ENCODE data around the gene KLHDC8A.
"Not testable (repeated sequence)": the region's sequence is repeated elsewhere in the genome, so short reads cannot be mapped to it uniquely, and the experiment has no call there.

KLHDC8A gene

DNA sequence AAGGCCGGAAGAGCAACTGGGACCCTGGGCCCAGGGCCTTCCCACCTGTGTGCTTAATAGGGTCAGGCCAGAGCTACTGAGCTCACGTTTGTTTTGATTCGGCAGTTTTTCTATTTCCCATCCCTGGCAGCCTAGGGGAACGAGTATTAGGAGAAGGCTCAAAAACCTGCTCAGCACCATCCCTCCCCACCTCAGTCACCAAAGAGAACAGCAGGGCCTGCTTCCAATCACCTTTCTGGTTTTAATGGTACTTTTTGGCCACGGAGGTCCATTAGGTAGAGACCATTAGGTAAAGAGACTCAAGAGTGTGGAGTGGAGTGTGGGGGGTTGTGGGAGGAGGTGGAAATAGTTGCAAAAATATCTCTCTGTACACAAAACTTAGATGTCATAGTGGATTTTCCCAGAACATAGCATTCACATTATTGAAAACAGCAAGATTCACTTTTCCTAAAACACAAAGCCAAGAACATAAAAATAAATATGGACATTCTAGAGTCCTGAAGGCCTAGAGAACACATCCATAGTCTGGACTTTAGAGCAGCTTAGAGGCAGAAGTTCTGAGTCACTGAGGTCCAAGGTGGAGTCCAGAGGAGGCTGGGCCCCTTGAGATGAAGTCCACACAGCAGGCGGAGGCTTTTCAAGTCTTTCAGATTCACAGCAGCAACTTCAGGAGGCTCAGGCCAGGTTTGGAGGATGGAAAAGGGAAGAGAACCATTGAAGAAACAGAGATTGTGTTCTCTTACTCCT is 54.7 kb downstream of the KLHDC8A start:
- Mint-ChIP-seq H3K4me3 (no peak overlapping the region), H3K4me1 (ENCODE audit: low read depth in 2 of 2) (peaks cover 18 to 20% of the 10 kb centered on the region in 2 donors), H3K36me3 (ENCODE audit: insufficient read depth) (peaks cover 46% of the 10 kb centered on the region), H3K27me3 (no peaks in the 10 kb centered on the region), H3K9me3 (no peaks in the 10 kb centered on the region), H3K27ac (peak overlapping the region; percentile 33 to 75)
- ATAC-seq (replicated peaks) (no peak), DNase-seq (no peak)

- Mint-ChIP-seq H3K36me3 (ENCODE audit: insufficient read depth) (peaks cover 39% of the 10 kb centered on the region), H3K4me1 (ENCODE audit: low read depth in 2 of 2) (peaks cover 25 to 27% of the 10 kb centered on the region in 2 donors), H3K27ac (no peak overlapping the region), H3K4me3 (no peak overlapping the region), H3K9me3 (no peaks in the 10 kb centered on the region), H3K27me3 (no peaks in the 10 kb centered on the region)
- DNase-seq (no peak), ATAC-seq (replicated peaks) (no peak)
These were observed 55.4 kb downstream of the KLHDC8A start for GRCh38 chr1:205301205-205301821.

DNA sequence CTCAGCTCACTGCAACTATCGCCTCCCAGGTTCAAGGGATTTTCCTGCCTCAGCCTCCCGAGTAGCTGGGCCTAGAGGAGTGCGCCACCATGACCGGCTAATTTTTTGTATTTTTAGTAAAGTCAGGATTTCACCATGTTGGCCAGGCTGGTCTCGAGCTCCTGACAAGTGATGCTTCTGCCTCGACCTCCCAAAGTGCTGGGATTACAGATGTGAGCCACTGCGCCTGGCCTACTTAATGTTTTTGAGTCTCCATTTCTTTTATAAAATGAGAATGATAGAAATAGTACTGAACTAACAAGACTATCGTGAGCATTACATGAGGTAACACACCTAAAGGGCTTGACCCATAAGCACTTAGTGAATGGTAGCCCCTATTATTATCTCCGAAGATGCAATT is 56.6 kb downstream of the KLHDC8A start:
- DNase-seq (no peak), ATAC-seq (replicated peaks) (no peak)
- Mint-ChIP-seq H3K4me1 (ENCODE audit: low read depth in 2 of 2) (peaks cover 31 to 36% of the 10 kb centered on the region in 2 donors), H3K27me3 (no peaks in the 10 kb centered on the region), H3K4me3 (no peak overlapping the region), H3K9me3 (no peaks in the 10 kb centered on the region), H3K36me3 (ENCODE audit: insufficient read depth) (peaks cover 28% of the 10 kb centered on the region), H3K27ac (peak overlapping the region; percentile 22 to 41)

DNA sequence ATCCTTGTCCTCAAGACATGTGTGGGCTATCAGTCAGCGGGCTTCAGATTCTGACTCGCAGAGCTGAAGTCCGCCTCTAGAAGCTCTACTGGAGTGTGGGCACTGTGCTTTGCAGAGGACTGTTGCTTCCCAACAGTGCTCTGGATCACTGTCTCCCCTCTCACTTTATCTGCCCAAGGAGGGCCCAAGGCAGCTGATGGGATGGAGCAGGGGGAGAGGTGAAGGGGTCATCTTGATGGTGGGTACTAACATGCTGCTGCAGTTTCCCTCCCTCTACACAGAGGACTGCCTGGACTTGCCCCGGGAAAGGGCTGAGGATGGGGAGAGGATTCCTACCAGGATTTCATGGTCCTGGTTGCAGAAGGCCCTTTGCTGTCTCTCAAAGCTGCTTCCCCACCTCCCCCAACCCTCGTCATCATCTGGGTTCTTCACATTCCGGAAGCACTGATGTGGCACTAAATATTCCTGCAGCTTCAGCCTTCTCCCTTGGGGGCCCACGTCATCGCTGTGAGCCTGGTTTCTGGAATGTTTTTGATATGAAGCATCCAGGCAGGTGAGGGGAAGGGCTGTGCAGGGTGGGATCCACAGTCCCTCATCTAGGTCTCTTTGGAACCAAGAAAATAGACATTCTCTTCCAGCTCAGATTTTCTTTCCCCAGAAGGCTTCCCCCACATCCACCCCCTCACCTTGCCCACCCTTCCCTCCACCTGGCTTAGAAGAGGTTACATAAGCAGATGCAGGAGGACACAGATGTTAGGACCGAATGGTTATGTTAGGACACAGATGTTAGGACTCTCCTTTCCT is 58.3 kb downstream of the KLHDC8A start:
- Mint-ChIP-seq H3K4me1 (ENCODE audit: low read depth in 2 of 2) (peaks cover 34 to 48% of the 10 kb centered on the region in 2 donors), H3K27me3 (no peaks in the 10 kb centered on the region), H3K27ac (peak overlapping the region; percentile 10 to 68), H3K4me3 (no peak overlapping the region), H3K9me3 (no peaks in the 10 kb centered on the region), H3K36me3 (ENCODE audit: insufficient read depth) (peaks cover 16% of the 10 kb centered on the region)
- DNase-seq (no peak), ATAC-seq (replicated peaks) (no peak)

DNA sequence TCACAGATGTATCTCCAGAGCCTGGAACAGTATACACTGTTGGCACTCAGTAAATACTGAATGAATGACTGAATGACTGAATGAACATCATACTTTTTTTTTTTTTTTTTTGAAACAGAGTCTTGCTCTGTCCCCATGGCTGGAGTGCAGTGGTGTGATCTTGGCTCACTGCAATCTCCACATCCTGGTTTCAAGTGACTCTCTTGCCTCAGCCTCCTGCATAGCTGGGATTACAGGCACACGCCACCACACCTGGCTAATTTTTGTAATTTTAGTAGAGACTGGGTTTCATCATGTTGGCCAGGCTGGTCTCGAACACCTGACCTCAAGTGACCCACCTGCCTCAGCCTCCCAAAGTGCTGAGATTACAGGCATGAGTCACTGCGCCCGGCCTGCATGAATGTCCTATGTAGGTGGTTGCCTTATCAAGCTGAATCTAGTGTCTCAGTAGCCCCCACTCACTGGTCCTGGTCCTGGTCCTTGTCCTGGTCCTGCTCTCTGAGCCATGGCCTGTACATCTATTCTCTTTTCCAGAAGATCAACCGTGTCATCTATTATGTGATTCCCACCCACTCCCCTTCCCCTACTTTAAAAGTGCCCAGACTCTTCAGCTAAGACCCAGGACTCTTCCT is 59.1 kb downstream of the KLHDC8A start:
- not testable (repeated sequence) for DNase-seq; H3K27me3 Mint-ChIP-seq; H3K9me3 Mint-ChIP-seq; H3K4me3 Mint-ChIP-seq; ATAC-seq (replicated peaks)
- peaks cover 35 to 56% of the 10 kb centered on the region in 2 donors for H3K4me1 Mint-ChIP-seq (ENCODE audit: low read depth in 2 of 2)
- H3K27ac Mint-ChIP-seq, result peak overlapping the region; percentile 67 to 68
- H3K36me3 Mint-ChIP-seq (ENCODE audit: insufficient read depth), result peaks cover 16% of the 10 kb centered on the region

GRCh38 chr1:205296154-205296553 is 60.6 kb downstream of the KLHDC8A start:
- H3K27me3 Mint-ChIP-seq, result no peaks in the 10 kb centered on the region
- no peak for ATAC-seq (replicated peaks)
- DNase-seq, result no peak

DNA sequence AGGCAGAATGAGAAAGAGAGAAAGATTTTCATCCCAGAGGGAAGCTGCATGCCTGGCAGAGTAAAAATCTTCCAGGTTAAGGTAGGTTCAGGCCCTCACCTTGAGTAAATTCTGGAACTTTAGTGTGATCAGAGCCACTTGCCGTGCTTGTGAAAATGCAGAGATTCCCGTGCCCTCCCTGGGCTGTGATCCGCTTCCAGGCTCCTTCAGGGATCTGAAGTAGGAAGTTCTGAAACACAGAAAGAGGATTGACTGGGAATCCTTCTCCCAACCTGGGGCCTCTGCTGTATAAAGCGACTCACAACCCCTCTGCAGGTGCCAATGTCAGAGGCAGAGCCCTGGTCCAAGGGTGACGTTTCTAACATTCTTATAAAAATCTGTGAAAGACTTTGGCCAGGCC is 61.8 kb downstream of the KLHDC8A start:
- ATAC-seq (replicated peaks), result no peak
- Mint-ChIP-seq H3K4me1 (ENCODE audit: low read depth in 2 of 2) (peaks cover 37 to 63% of the 10 kb centered on the region in 2 donors), H3K36me3 (ENCODE audit: insufficient read depth) (peaks cover 4% of the 10 kb centered on the region), H3K27me3 (no peaks in the 10 kb centered on the region), H3K9me3 (no peaks in the 10 kb centered on the region), H3K27ac (peak overlapping the region; percentile 46 to 52), H3K4me3 (no peak overlapping the region)
- DNase-seq, result no peak

More at GRCh38 chr1:205296154-205296553, 60.6 kb downstream of the KLHDC8A start:
- peaks cover 37 to 61% of the 10 kb centered on the region in 2 donors for H3K4me1 Mint-ChIP-seq (ENCODE audit: low read depth in 2 of 2)
- peak overlapping the region in 1 of 2 donors; percentile 67 for H3K27ac Mint-ChIP-seq
- H3K9me3 Mint-ChIP-seq, result no peaks in the 10 kb centered on the region
- peaks cover 7% of the 10 kb centered on the region for H3K36me3 Mint-ChIP-seq (ENCODE audit: insufficient read depth)
- H3K4me3 Mint-ChIP-seq, result peak overlapping the region in 1 of 2 donors; percentile 57

DNA sequence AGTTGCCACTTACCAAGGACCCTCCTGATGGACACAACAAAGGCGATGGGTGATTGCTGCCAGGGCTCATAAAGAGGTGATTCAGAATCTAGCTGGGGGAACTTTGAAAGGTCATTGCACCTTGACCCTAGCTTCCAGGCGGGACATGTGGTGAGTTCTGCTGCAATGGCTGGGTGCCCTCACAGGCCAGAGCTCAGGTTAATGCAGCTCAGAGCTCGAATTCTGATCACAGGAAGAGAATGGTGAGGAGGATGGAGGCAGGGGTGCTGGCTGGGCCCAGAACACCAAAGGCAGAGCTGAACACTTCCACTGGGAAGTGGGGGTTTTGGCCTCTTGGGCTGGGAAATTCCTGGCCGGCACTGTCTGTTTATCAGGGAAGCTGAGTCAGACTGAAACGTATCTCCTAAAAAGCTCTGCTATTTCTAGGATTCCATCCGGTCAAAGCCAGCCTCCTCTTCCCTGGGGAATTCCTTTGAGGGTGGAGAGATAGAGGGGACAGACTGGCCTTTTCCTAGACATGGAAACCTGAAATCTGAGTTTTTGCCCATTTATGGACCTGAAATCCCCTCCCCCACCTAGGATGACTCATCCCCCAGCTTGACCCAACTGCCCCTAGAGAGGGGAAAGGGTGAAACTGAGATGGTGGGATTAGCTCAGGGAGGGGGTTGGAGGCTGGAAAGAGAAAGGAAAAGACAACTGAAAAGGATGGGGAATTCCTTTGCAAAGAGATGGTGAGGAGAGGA is 62.4 kb downstream of the KLHDC8A start:
- Mint-ChIP-seq H3K4me1 (ENCODE audit: low read depth in 2 of 2) (peaks cover 39 to 67% of the 10 kb centered on the region in 2 donors), H3K4me3 (no peak overlapping the region), H3K27me3 (no peaks in the 10 kb centered on the region), H3K9me3 (no peaks in the 10 kb centered on the region), H3K36me3 (ENCODE audit: insufficient read depth) (peaks cover 4% of the 10 kb centered on the region), H3K27ac (peak overlapping the region; percentile 46 to 73)
- ATAC-seq (replicated peaks), result no peak
- no peak for DNase-seq

- peaks cover 10% of the 10 kb centered on the region for H3K36me3 Mint-ChIP-seq (ENCODE audit: insufficient read depth)
- peaks cover 42 to 67% of the 10 kb centered on the region in 2 donors for H3K4me1 Mint-ChIP-seq (ENCODE audit: low read depth in 2 of 2)
- H3K9me3 Mint-ChIP-seq, result no peaks in the 10 kb centered on the region
- no peak for ATAC-seq (replicated peaks)
- H3K27ac Mint-ChIP-seq, result peak overlapping the region; percentile 46 to 73
- no peak overlapping the region for H3K4me3 Mint-ChIP-seq
- H3K27me3 Mint-ChIP-seq, result no peaks in the 10 kb centered on the region
- no peak for DNase-seq
These were observed 63.2 kb downstream of the KLHDC8A start for GRCh38 chr1:205293350-205294074.

DNA sequence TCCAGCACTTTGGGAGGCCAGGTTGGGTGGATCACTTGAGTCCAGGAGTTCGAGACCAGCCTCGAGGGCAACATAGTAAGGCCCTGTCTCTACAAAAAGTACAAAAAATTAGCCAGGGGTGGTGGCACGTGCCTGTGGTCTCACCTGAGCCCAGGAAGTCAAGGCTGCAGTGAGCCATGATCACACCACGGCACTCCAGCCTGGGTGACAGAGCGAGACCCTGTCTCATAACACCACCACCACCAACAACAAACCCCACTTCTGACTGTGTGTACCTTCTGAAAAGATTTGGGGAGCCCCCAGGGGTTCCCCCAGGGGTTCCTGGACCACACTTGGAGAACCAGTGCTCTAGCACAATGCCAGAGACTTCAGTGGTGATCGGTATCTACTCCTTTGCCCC is 65.1 kb downstream of the KLHDC8A start:
- ATAC-seq (replicated peaks), result no peak
- Mint-ChIP-seq H3K27ac (peak overlapping the region; percentile 22 to 38), H3K9me3 (no peaks in the 10 kb centered on the region), H3K27me3 (no peaks in the 10 kb centered on the region), H3K4me3 (no peak overlapping the region), H3K4me1 (ENCODE audit: low read depth in 2 of 2) (peaks cover 55 to 70% of the 10 kb centered on the region in 2 donors), H3K36me3 (ENCODE audit: insufficient read depth) (peaks cover 22% of the 10 kb centered on the region)
- DNase-seq, result no peak

- ATAC-seq (replicated peaks) (peak; percentile 70), DNase-seq (peak; percentile 82 to 87 (median 83))
- Mint-ChIP-seq H3K4me1 (ENCODE audit: low read depth in 2 of 2) (peaks cover 69 to 71% of the 10 kb centered on the region in 2 donors), H3K9me3 (no peaks in the 10 kb centered on the region), H3K27me3 (no peaks in the 10 kb centered on the region), H3K4me3 (peak overlapping the region; percentile 85 to 92), H3K27ac (peak overlapping the region; percentile 98 to 99), H3K36me3 (ENCODE audit: insufficient read depth) (peaks cover 46% of the 10 kb centered on the region)
These were observed 68.8 kb downstream of the KLHDC8A start for GRCh38 chr1:205287767-205288559.
